ENCODE results near the gene MAIP1. TPM values are rescaled to one million over a fixed set of nuclear protein-coding genes. Genes with fewer than 3 reads are reported as not detected.

The MAIP1 gene
- total RNA-seq, 1 experiment from 2014 or later = 23.5 TPM

DNA sequence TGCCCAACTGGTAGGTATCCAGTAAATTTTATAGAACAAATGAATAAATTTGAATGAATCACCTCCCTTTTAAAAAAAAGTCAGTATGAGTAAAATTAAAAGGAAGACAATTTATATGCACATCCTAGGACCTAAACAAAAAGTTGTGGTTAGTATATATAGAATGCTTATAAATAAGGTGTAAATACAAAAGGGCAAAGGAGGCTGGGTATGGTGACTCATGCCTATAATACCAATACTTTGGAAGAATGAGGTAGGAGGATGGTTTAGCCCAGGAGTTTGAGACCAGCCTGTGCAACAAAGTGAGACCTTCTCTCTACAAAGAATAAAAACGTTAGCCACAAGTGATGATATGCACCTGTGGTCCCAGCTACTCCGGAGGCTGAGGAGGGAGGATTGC lies 31.5 kb upstream of the MAIP1 start:
- Histone ChIP-seq H3K36me3 (ENCODE audit: low read depth) (peaks cover 9% of the 10 kb centered on the region), H3K9me2 (ENCODE audit: insufficient read depth) (no peaks in the 10 kb centered on the region), H3F3A (ENCODE audit: insufficient read depth, low read depth) (peaks cover 12% of the 10 kb centered on the region; the same call in 1 of the 2 replicates), H3K27ac (no peak overlapping the region), H3K4me1 (replicated peaks; ENCODE audit: insufficient read depth) (no peaks in the 10 kb centered on the region), H3K9me3 (ENCODE audit: insufficient read depth, low read depth) (no peaks in the 10 kb centered on the region), H3K27me3 (ENCODE audit: insufficient read depth, low read depth) (no peaks in the 10 kb centered on the region), H3K4me2 (no peak overlapping the region), H3K79me2 (ENCODE audit: low read depth) (peaks cover 42% of the 10 kb centered on the region), H2AFZ (no peak overlapping the region), H4K20me1 (ENCODE audit: insufficient read depth) (peaks cover 6% of the 10 kb centered on the region), H3K4me3 (no peak overlapping the region)
- intact Hi-C loops (cut with micrococcal nuclease; ENCODE audit: unreplicated experiment) = no loop called here
- CTCF ChIA-PET = no interaction called here
- DNase-seq = no peak
- no peak for TF ChIP-seq CTCF (conservative IDR thresholded peaks at IDR 0.05)
- no peak for TF ChIP-seq EZH2 (IDR thresholded peaks at IDR 0.05; ENCODE audit: low read depth)
- no TSS peak for BruUV-seq (replicated peaks)
- POLR2A ChIA-PET (ENCODE audit: unreplicated experiment) = no interaction called here

DNA sequence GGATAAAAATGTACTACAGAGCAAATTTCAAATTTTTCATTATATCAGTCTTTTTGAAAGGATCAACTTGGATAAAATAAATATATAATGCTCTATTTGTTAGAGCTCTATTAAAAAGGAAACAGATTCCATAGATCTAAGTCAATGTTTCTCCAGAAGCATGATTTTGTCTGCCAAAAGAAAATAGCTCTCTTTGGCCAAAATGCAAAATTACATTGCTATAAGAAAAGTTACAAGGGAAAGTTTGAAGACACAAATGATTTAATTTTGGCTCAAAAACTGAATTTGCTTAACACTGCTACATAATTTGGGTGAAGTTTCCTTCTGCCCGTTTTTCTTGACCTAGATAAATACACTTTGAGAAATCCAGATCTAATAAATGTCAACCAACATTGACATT lies 28.6 kb upstream of the MAIP1 start:
- ChIA-PET POLR2A (ENCODE audit: unreplicated experiment) (interaction anchor here (0.6 kb wide), 1 partner anchor 1854 kb away, joined by 4 read pairs; the partner anchor contains the start of gene ALS2), CTCF (no interaction called here)
- Histone ChIP-seq H3K27me3 (ENCODE audit: insufficient read depth, low read depth) (no peaks in the 10 kb centered on the region), H3K4me3 (no peak overlapping the region), H3K9me3 (ENCODE audit: insufficient read depth, low read depth) (no peaks in the 10 kb centered on the region), H2AFZ (no peak overlapping the region), H3K4me2 (no peak overlapping the region), H3K4me1 (replicated peaks; ENCODE audit: insufficient read depth) (no peaks in the 10 kb centered on the region), H3K9me2 (ENCODE audit: insufficient read depth) (no peaks in the 10 kb centered on the region), H3F3A (ENCODE audit: insufficient read depth, low read depth) (peaks cover 12% of the 10 kb centered on the region; the same call in 1 of the 2 replicates), H3K36me3 (ENCODE audit: low read depth) (peaks cover 9% of the 10 kb centered on the region; the same call in 1 of the 2 replicates), H4K20me1 (ENCODE audit: insufficient read depth) (peaks cover 6% of the 10 kb centered on the region; the same call in 1 of the 2 replicates), H3K27ac (no peak overlapping the region), H3K79me2 (ENCODE audit: low read depth) (peaks cover 21% of the 10 kb centered on the region)
- intact Hi-C loops (cut with micrococcal nuclease; ENCODE audit: unreplicated experiment) = no loop called here
- DNase-seq = no peak
- no TSS peak for BruUV-seq (replicated peaks)
- TF ChIP-seq CTCF (conservative IDR thresholded peaks at IDR 0.05) (no peak), EZH2 (IDR thresholded peaks at IDR 0.05; ENCODE audit: low read depth) (no peak)

DNA sequence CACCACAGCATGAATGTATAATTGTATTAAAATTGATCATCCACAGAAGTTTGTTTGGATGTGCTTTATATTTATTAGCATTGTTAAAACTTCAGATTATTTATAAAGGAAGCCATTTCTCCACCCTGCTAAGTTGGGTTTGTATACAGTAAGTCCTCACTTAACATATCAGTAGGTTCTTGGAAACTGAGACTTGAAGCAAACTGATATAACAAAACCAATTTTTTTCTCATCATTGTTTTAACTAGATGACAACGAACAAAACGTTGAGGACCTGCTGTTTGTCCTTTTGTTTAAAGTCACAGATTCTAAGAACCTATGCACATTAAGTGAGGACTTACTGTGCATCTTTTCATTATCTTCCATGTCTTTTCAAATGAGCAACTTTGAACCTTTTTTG lies 27.2 kb upstream of the MAIP1 start:
- TF ChIP-seq EZH2 (IDR thresholded peaks at IDR 0.05; ENCODE audit: low read depth) (no peak), CTCF (conservative IDR thresholded peaks at IDR 0.05) (no peak)
- no peak for DNase-seq
- intact Hi-C loops (cut with micrococcal nuclease; ENCODE audit: unreplicated experiment) = no loop called here
- no TSS peak for BruUV-seq (replicated peaks)
- Histone ChIP-seq H4K20me1 (ENCODE audit: insufficient read depth) (peaks cover 9% of the 10 kb centered on the region; the same call in 1 of the 2 replicates), H3K9me3 (ENCODE audit: insufficient read depth, low read depth) (no peaks in the 10 kb centered on the region), H3K4me2 (no peak overlapping the region), H3K36me3 (ENCODE audit: low read depth) (peaks cover 21% of the 10 kb centered on the region), H3K79me2 (ENCODE audit: low read depth) (peaks cover 13% of the 10 kb centered on the region), H3K27me3 (ENCODE audit: insufficient read depth, low read depth) (no peaks in the 10 kb centered on the region), H3F3A (ENCODE audit: insufficient read depth, low read depth) (peaks cover 12% of the 10 kb centered on the region; the same call in 1 of the 2 replicates), H3K27ac (no peak overlapping the region), H3K9me2 (ENCODE audit: insufficient read depth) (no peaks in the 10 kb centered on the region), H3K4me1 (replicated peaks; ENCODE audit: insufficient read depth) (no peaks in the 10 kb centered on the region), H3K4me3 (no peak overlapping the region), H2AFZ (no peak overlapping the region)
- CTCF ChIA-PET = no interaction called here
- POLR2A ChIA-PET (ENCODE audit: unreplicated experiment) = no interaction called here

Measured in PC-9 (cell line).